Fibroblast of villous mesenchyme (primary cell): ENCODE results near the gene SCGB1C1. TPM values are rescaled to one million over a fixed set of nuclear protein-coding genes. Genes with fewer than 3 reads are reported as not detected.

Experiments
- DNase-seq: peaks from one replicate; pipeline ENCODE4 v3.0.0-alpha.2; 2010; ENCODE audit warnings: low read depth
- H3K4me3 ChIP-seq: 2 replicates; pipeline ENCODE4 v1.5.1; 2011; ENCODE audit warnings: low read depth, mild to moderate bottlenecking, low read length
- total RNA-seq: library from RNA; depleted of rRNA; stranded (reverse); fragments of >200 nt; gene quantifications from 2 replicates; pipeline ENCODE4 v1.2.3, GENCODE V29; 2012
- TF ChIP-seq, protein P1 (sequence below): IDR thresholded peaks from 2 replicates; pipeline ENCODE4 v1.5.1; 2012; ENCODE audit warnings: low read depth, mild to moderate bottlenecking, low read length; ENCODE audit not compliant: insufficient read depth

The SCGB1C1 gene
- total RNA-seq, 1 donor = not detected

DNA sequence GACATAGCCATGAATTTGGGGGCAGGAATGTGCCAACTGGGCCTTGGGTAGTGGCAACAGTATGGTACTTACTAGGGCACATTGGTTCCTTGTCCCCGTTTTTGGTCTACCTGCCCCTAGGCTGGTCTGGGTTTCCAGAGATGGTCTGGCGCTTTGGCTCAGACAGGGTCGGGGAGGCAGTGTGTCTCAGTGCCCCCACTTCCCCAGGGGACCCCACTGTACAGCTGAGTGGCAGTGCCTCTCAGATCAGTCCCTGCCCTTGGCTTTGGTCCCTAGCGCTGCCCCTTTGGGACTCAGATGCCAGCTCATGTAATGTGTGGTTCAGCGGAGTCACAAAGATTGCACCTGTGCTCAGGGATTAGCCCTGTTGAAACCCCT, 17.9 kb downstream of the SCGB1C1 start:
- TF ChIP-seq, protein P1, sequence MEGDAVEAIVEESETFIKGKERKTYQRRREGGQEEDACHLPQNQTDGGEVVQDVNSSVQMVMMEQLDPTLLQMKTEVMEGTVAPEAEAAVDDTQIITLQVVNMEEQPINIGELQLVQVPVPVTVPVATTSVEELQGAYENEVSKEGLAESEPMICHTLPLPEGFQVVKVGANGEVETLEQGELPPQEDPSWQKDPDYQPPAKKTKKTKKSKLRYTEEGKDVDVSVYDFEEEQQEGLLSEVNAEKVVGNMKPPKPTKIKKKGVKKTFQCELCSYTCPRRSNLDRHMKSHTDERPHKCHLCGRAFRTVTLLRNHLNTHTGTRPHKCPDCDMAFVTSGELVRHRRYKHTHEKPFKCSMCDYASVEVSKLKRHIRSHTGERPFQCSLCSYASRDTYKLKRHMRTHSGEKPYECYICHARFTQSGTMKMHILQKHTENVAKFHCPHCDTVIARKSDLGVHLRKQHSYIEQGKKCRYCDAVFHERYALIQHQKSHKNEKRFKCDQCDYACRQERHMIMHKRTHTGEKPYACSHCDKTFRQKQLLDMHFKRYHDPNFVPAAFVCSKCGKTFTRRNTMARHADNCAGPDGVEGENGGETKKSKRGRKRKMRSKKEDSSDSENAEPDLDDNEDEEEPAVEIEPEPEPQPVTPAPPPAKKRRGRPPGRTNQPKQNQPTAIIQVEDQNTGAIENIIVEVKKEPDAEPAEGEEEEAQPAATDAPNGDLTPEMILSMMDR = no peak

DNA sequence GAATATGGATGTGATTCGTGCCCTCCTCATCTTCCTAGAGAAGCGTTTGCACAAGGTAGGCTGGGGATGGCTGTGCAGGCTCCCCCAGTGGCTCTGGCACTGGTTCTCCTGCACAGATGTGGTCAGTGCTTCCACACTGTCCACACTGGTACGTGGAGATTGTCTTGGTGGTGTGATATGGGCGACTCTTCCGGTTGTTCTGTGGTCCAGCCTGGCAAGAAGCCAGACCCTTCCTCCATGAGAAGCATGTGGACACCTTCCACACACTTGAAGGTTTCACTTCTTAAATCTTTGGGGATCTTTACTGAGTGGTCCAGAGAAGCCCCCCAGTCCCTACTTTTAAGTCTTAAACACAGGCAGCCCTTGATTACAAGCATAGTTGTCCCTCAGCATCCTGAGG, 18.4 kb downstream of the SCGB1C1 start:
- TF ChIP-seq, protein P1 = no peak
- H3K4me3 ChIP-seq = no peak overlapping the region
- DNase-seq = no peak

More for the DNA sequence above, 17.9 kb downstream of the SCGB1C1 start:
- H3K4me3 ChIP-seq = no peak overlapping the region
- no peak for DNase-seq

DNA sequence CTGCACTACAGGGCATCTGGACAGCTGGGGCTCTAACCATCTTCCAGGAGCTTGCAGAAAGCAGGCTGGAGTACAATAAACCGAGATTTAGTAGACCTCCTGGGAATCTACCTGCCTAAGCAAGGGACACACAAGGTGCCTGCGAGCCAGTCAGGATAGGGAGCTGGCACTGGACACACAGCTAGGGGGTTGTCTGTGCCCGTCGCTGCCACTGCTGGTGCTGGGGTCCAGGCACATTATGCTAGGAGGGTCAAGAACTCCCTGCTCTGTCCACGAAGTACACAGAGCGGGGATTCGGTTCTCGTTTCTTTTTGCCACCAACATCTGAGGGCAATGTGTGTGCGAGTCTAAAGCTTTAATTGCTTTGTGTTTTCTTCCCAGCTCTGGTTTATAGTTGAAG, 18.9 kb downstream of the SCGB1C1 start:
- TF ChIP-seq, protein P1 = no peak

DNA sequence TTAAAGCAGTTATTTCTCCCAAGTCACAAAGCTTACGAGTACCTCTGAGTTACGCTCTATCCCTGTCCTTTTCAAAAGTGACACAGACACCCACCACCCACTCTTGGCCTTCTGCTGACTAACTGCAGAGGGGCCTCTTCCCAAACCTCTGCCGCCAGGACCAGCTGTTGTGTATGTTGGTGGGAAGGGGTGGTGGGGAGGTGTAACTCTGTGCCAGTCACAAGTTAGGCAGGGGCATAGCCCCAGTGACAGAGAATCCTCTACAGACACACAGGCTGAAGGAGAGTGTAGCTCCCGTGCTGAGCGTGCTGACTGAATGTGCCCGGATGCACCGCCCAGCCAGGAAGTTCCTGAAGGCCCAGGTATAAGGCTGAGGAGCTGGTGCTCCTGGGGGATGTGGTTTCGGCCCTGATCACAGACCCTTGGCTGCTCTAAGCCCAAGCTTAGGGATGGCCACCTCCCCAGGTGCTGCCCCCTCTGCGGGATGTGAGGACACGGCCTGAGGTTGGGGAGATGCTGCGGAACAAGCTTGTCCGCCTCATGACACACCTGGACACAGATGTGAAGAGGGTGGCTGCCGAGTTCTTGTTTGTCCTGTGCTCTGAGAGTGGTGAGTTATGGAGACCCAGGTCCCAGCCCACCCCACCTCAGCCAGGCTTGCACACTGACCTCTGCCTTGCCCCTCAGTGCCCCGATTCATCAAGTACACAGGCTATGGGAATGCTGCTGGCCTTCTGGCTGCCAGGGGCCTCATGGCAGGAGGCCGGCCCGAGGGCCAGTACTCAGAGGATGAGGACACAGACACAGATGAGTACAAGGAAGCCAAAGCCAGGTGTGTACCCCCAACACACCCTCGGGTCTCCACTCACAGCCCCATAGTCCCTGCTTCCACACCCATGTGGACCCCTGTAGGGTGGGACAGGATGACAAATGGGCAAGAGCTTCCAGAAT, 19.5 kb downstream of the SCGB1C1 start:
- DNase-seq = no peak
- no peak overlapping the region for H3K4me3 ChIP-seq
- TF ChIP-seq, protein P1 = no peak

More for the DNA sequence above, 18.9 kb downstream of the SCGB1C1 start:
- DNase-seq = no peak
- no peak overlapping the region for H3K4me3 ChIP-seq

DNA sequence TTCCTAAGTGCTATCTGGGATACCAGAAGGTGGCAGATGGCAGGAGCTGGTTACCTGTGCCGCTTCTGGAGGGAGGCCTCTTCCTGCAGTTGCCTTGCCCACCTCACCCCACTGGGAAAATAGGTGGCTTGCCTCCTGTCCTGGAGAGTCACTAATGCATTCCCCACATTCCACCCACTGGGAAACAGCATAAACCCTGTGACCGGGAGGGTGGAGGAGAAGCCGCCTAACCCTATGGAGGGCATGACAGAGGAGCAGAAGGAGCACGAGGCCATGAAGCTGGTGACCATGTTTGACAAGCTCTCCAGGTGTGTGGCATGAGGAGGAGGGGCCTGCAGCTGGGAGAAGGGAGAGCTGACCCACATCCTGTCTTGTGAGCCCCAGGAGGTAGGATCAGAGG, 20.2 kb downstream of the SCGB1C1 start:
- no peak overlapping the region for H3K4me3 ChIP-seq
- no peak for DNase-seq
- TF ChIP-seq, protein P1 = no peak

DNA sequence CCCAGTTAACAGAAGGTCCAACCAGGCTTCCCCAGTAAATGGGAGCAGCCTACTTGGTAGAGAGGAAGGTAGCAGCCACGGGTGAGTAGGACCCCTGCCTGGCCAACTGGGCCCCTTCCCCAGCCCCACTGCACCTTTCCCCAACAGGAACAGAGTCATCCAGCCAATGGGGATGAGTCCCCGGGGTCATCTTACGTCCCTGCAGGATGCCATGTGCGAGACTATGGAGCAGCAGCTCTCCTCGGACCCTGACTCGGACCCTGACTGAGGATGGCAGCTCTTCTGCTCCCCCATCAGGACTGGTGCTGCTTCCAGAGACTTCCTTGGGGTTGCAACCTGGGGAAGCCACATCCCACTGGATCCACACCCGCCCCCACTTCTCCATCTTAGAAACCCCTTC, 21.2 kb downstream of the SCGB1C1 start:
- DNase-seq = no peak
- H3K4me3 ChIP-seq = no peak overlapping the region
- TF ChIP-seq, protein P1 = no peak

DNA sequence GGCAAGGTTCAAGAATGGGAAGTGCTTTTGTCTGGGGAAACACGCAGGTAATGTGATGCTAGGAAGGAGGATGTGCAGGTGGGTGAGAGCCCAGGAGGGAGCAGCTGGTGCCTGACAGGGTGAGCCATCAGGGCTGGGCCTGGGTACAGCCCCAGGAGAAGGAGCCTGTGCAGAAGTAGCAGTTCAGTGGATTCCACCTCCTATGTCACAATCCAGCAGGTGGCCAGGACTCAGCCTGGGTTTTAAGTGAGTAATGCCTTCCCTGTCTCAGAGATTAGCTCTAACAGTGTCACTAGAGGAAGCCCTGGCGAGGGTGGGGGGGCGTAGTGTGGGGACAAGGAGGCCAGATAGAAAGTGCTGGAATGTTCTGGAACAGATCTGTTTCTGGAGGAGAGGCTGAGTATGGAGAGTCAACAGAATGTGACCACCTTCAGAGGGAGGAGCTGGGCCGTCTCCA, 22.7 kb downstream of the SCGB1C1 start:
- no peak overlapping the region for H3K4me3 ChIP-seq
- no peak for DNase-seq
- TF ChIP-seq, protein P1 = no peak
